D721Med (cell line): ENCODE measurements around the gene PACSIN1.

ENCODE experiments used
- DNase-seq: peaks from one replicate; pipeline ENCODE4 v3.0.0; 2011; ENCODE audit warnings: low spot score; ENCODE audit not compliant: insufficient read length
- FAIRE-seq: peaks from 2 replicates; lab custom pipeline; 2011; peaks lifted over from hg19 to GRCh38; lab: Jason Lieb, UNC
- CTCF ChIP-seq: IDR thresholded peaks from 2 replicates; pipeline ENCODE4 v1.5.1; 2012; ENCODE audit warnings: mild to moderate bottlenecking, control low read depth; ENCODE audit not compliant: insufficient read depth; ENCODE audit errors: missing control alignments

The PACSIN1 gene

GRCh38 chr6:34457742-34458735, 7.8 kb upstream of the PACSIN1 start:
- no peak for TF ChIP-seq CTCF
- FAIRE-seq (no peak), DNase-seq (no peak)

- peak; percentile 89 for TF ChIP-seq CTCF
- DNase-seq, result no peak
- peak; percentile 6 for FAIRE-seq
These were observed 5.8 kb upstream of the PACSIN1 start for GRCh38 chr6:34459899-34460593.

GRCh38 chr6:34460796-34461507, 4.9 kb upstream of the PACSIN1 start:
- no peak for DNase-seq
- FAIRE-seq, result no peak
- TF ChIP-seq CTCF, result no peak

GRCh38 chr6:34462010-34462409, 3.9 kb upstream of the PACSIN1 start:
- DNase-seq (no peak), FAIRE-seq (no peak)
- TF ChIP-seq CTCF, result no peak

GRCh38 chr6:34462551-34462971, 3.3 kb upstream of the PACSIN1 start:
- no peak for FAIRE-seq
- TF ChIP-seq CTCF, result no peak
- DNase-seq, result peak; percentile 80

- no peak for FAIRE-seq
- DNase-seq, result no peak
- TF ChIP-seq CTCF, result no peak
These were observed 2.6 kb upstream of the PACSIN1 start for GRCh38 chr6:34463299-34463698.
